Epithelial cell of esophagus (primary cell): ENCODE results near the gene EEPD1.
"Not testable (repeated sequence)": the region's sequence is repeated elsewhere in the genome, so short reads cannot be mapped to it uniquely, and the experiment has no call there.

Experiments
- DNase-seq: peaks from one replicate; pipeline ENCODE4 v3.0.0; 2010; ENCODE audit warnings: low read depth
- H3K4me3 ChIP-seq: 2 replicates; pipeline ENCODE4 v1.5.1; 2011; ENCODE audit warnings: mild to moderate bottlenecking, low read length, control low read depth
- CTCF ChIP-seq: IDR thresholded peaks from 2 replicates; pipeline ENCODE4 v1.5.1; 2011; ENCODE audit warnings: low read depth, mild to moderate bottlenecking, low read length, control low read depth, inconsistent platforms; ENCODE audit not compliant: insufficient read depth; ENCODE audit errors: missing control alignments

The EEPD1 gene

GRCh38 chr7:36232971-36233550, 80.0 kb downstream of the EEPD1 start:
- H3K4me3 ChIP-seq, result no peak overlapping the region
- TF ChIP-seq CTCF, result no peak
- DNase-seq, result no peak

- no peak for TF ChIP-seq CTCF
- DNase-seq, result no peak
- H3K4me3 ChIP-seq, result no peak overlapping the region
Measured at GRCh38 chr7:36236073-36236472, 83.0 kb downstream of the EEPD1 start.

- TF ChIP-seq CTCF, result no peak
- no peak overlapping the region for H3K4me3 ChIP-seq
- DNase-seq, result no peak
Measured at GRCh38 chr7:36238138-36238537, 85.1 kb downstream of the EEPD1 start.

GRCh38 chr7:36243356-36243755, 90.3 kb downstream of the EEPD1 start:
- not testable (repeated sequence) for H3K4me3 ChIP-seq, DNase-seq

GRCh38 chr7:36244001-36244400, 90.9 kb downstream of the EEPD1 start:
- not testable (repeated sequence) for H3K4me3 ChIP-seq, DNase-seq

GRCh38 chr7:36244429-36244828, 91.4 kb downstream of the EEPD1 start:
- no peak for TF ChIP-seq CTCF
- H3K4me3 ChIP-seq, result no peak overlapping the region
- DNase-seq, result no peak

- TF ChIP-seq CTCF, result no peak
- DNase-seq, result no peak
- no peak overlapping the region for H3K4me3 ChIP-seq
Measured at GRCh38 chr7:36245684-36246299, 92.7 kb downstream of the EEPD1 start.

GRCh38 chr7:36249091-36249490, 96.0 kb downstream of the EEPD1 start:
- no peak overlapping the region for H3K4me3 ChIP-seq
- no peak for DNase-seq
- TF ChIP-seq CTCF, result no peak
